HepG2 (cell line): ENCODE measurements around the gene FZD7. TPM values are rescaled to one million over a fixed set of nuclear protein-coding genes. Genes with fewer than 3 reads are reported as not detected.

Source experiments
- ATAC-seq: fragments of 200-7000 bp; cut with Tn5 transposase; 3 replicates; pipeline ENCODE4 v1.9.1; 2020; ENCODE audit warnings: mild to moderate bottlenecking, moderate library complexity
- BruUV-seq: library from RNA; stranded (reverse); fragments of 400-500 nt; replicated peaks from 2 replicates; lab custom pipeline; 2021; lab: Mats Ljungman, UMichigan
- CTCF ChIA-PET: fragments of 300-600 bp; formaldehyde crosslinking; extraction: SDS; loops from one replicate; lab custom pipeline; 2021; ENCODE audit warnings: low total read pairs, inconsistent platforms, low intra/inter-chr PET ratio; lab: Yijun Ruan, JAX
- POLR2A ChIA-PET: fragments of 350-600 bp; sonication (Branson Sonifier 250); formaldehyde crosslinking; loops from one replicate; lab custom pipeline; 2020; ENCODE audit warnings: antibody characterized with exemption, inconsistent platforms; lab: Yijun Ruan, JAX
- DNase-seq: peaks from one replicate; pipeline ENCODE4 v3.0.0-alpha.2; 2015; ENCODE audit warnings: low spot score
- FAIRE-seq: peaks from 3 replicates; lab custom pipeline; 2011; peaks lifted over from hg19 to GRCh38; lab: Jason Lieb, UNC
- H2AFZ ChIP-seq: one replicate; pipeline ENCODE4 v1.6.1; 2011; ENCODE audit warnings: low read length, inconsistent platforms
- H3K27ac ChIP-seq: fragments of 300-600 bp; 3 replicates; pipeline ENCODE4 v1.8.0; 2011; ENCODE audit warnings: mixed run types, mild to moderate bottlenecking, mixed read lengths, low read length, inconsistent platforms; ENCODE audit not compliant: insufficient read depth; ENCODE audit errors: extremely low read length
- H3K27me3 ChIP-seq, 2 experiments: fragments of 200-600 bp in 1 of 2; 2 replicates in 1 of 2; 3 replicates in 1 of 2; pipeline versions ENCODE4 v1.6.0 to v1.8.0; 2011; ENCODE audit warnings: low read length in 2 of 2, mild to moderate bottlenecking in 2 of 2, moderate library complexity in 2 of 2, inconsistent platforms in 1 of 2; ENCODE audit not compliant: insufficient read depth in 2 of 2, control insufficient read depth in 1 of 2
- H3K36me3 ChIP-seq, 2 experiments: fragments of 200-600 bp in 1 of 2; replicated peaks in 1 of 2; 2 replicates in 1 of 2; 3 replicates in 1 of 2; pipeline versions ENCODE4 v1.5.1 to v1.8.0; 2011; ENCODE audit warnings: low read length in 2 of 2, inconsistent platforms in 1 of 2; ENCODE audit not compliant: insufficient read depth in 2 of 2, control insufficient read depth in 1 of 2
- H3K4me1 ChIP-seq: 2 replicates; pipeline ENCODE4 v1.5.1; 2012; ENCODE audit warnings: low read length, inconsistent platforms; ENCODE audit not compliant: insufficient read depth
- H3K4me2 ChIP-seq: 2 replicates; pipeline ENCODE4 v1.6.0; 2011; ENCODE audit warnings: low read depth, low read length, inconsistent platforms
- H3K4me3 ChIP-seq, 3 experiments: fragments of 200-600 bp in 1 of 3; sonication (generic), shearing (Covaris generic) in 1 of 3; replicated peaks in 1 of 3; 2 replicates each; pipeline ENCODE4 v1.5.1; 2011 to 2016; ENCODE audit warnings: low read length in 3 of 3, inconsistent platforms in 2 of 3, low read depth in 2 of 3, mild to moderate bottlenecking in 2 of 3, control low read depth in 1 of 3, mixed read lengths in 1 of 3; ENCODE audit not compliant: insufficient read depth in 1 of 3
- H3K79me2 ChIP-seq: one replicate; pipeline ENCODE4 v1.6.1; 2011; ENCODE audit warnings: low read length, inconsistent platforms; ENCODE audit not compliant: insufficient read depth
- H3K9ac ChIP-seq: 2 replicates; pipeline ENCODE4 v1.6.0; 2011; ENCODE audit warnings: mild to moderate bottlenecking, low read depth, low read length, inconsistent platforms; ENCODE audit not compliant: insufficient read depth
- H3K9me3 ChIP-seq: 2 replicates; pipeline ENCODE4 v1.5.1; 2012; ENCODE audit warnings: mild to moderate bottlenecking, low read length
- H4K20me1 ChIP-seq: 2 replicates; pipeline ENCODE4 v1.6.0; 2011; ENCODE audit warnings: inconsistent platforms, mild to moderate bottlenecking, low read length, moderate library complexity; ENCODE audit not compliant: insufficient read depth
- EHMT2 ChIP-seq: fragments of 200-600 bp; sonication (generic); IDR thresholded peaks from 2 replicates; pipeline ENCODE4 v1.7.0; 2017; ENCODE audit warnings: antibody characterized with exemption, low read depth, low read length, borderline replicate concordance
- ETV5 ChIP-seq: IDR thresholded peaks from 2 replicates; pipeline ENCODE4 v1.6.1; 2018; ENCODE audit warnings: missing biosample characterization, missing genetic modification reagents, inconsistent platforms, borderline replicate concordance
- IKZF5 ChIP-seq: IDR thresholded peaks from 2 replicates; pipeline ENCODE4 v1.6.1; 2018; ENCODE audit warnings: missing genetic modification reagents, mild to moderate bottlenecking, missing compliant biosample characterization
- MTA1 ChIP-seq: sonication (generic); formaldehyde crosslinking; IDR thresholded peaks from 2 replicates; pipeline ENCODE4 v1.4.0; 2020; ENCODE audit warnings: missing genetic modification reagents, mild to moderate bottlenecking, borderline replicate concordance
- PRDM15 ChIP-seq: sonication (generic); formaldehyde crosslinking; IDR thresholded peaks from 2 replicates; pipeline ENCODE4 v1.4.0; 2020; ENCODE audit warnings: missing genetic modification reagents
- SMARCC2 ChIP-seq: fragments of 450-650 bp; IDR thresholded peaks from 2 replicates; pipeline ENCODE4 v1.6.1; 2017; ENCODE audit warnings: antibody characterized with exemption, mild to moderate bottlenecking
- ZBTB34 ChIP-seq: sonication (generic); formaldehyde crosslinking; IDR thresholded peaks from 2 replicates; pipeline ENCODE4 v1.8.0; 2022; ENCODE audit warnings: mild to moderate bottlenecking, missing genetic modification reagents
- ZNF263 ChIP-seq: sonication (generic); formaldehyde crosslinking; IDR thresholded peaks from 2 replicates; pipeline ENCODE4 v1.4.0; 2020; ENCODE audit warnings: missing genetic modification reagents
- WGBS: methylation state at CpG from one replicate; pipeline ENCODE4 v1.1.6; 2017; ENCODE audit warnings: low lambda C conversion rate; 5-methylcytosine and 5-hydroxymethylcytosine counted together
- in situ Hi-C: cut with HindIII; loops from 2 replicates; pipeline ENCODE4 v1.10.0; 2017; ENCODE audit warnings: low pct_unique_long_range_greater_than_20kb; ENCODE audit not compliant: extremely low pct_ligation_motif_present
- intact Hi-C: fragments of 100-400 bp; cut with micrococcal nuclease; formaldehyde crosslinking; loops from one replicate; pipeline ENCODE4 v1.10.0; 2022; ENCODE audit not compliant: unreplicated experiment
- polyA plus RNA-seq, 8 experiments: library from polyadenylated mRNA; depleted of rRNA in 3 of 8; stranded (reverse) in 7 of 8; unstranded in 1 of 8; fragments of >200 nt; fragmentation: Illumina TruSeq in 4 of 8; extraction: Trizol in 4 of 8; gene quantifications; 2 replicates each; pipeline versions ENCODE4 v1.2.1 to v1.2.3, GENCODE V29; 2011 to 2016; ENCODE audit warnings: low read depth in 4 of 8, missing spikeins in 1 of 8, mixed read lengths in 1 of 8; ENCODE audit not compliant: insufficient read depth in 1 of 8
- total RNA-seq, 5 experiments: library from RNA; depleted of rRNA; stranded (reverse); fragments of >200 nt; fragmentation: Illumina TruSeq; extraction: Trizol; gene quantifications; 2 replicates each; pipeline ENCODE4 v1.2.3, GENCODE V29; 2016; ENCODE audit warnings: low read depth in 1 of 5
- TF ChIP-seq, protein P1 (sequence below): sonication (generic); formaldehyde crosslinking; IDR thresholded peaks from 2 replicates; pipeline ENCODE4 v1.4.0; 2020; ENCODE audit warnings: mild to moderate bottlenecking, missing genetic modification reagents
- TF ChIP-seq, protein P2 (sequence below): IDR thresholded peaks from 2 replicates; pipeline ENCODE4 v1.6.1; 2016; ENCODE audit warnings: mild to moderate bottlenecking, missing biosample characterization, missing genetic modification reagents
- TF ChIP-seq, protein P3 (sequence below): sonication (generic); formaldehyde crosslinking; IDR thresholded peaks from 2 replicates; pipeline ENCODE4 v1.4.0; 2020; ENCODE audit warnings: missing genetic modification reagents

FZD7 gene
- total and polyA plus RNA-seq, 2 of the 13 experiments (the other 11 are each of a cell fraction or from before 2014, with no cell fraction given) = 0.13 to 0.38 TPM

DNA sequence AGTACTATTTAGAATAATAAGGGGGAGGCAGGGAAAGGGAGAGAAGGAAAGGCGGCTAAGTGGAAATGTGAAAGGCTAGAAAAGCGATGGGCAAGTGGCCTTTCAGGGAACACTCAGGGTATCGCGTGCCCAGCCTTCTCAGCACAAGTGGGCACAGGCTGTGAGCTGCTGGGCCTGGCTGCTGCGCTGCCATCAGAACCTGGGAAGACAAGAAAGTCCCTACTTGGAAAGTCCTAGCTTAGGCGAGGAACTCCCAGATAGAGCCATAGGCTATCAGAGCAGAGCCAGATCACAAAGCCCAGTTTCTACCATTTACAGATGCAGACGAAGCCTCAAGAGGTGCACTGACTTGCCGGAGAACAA, 9.8 kb upstream of the FZD7 start:
- Histone ChIP-seq H3K9ac (no peak overlapping the region), H3K4me2 (no peak overlapping the region), H4K20me1 (no peaks in the 10 kb centered on the region), H3K9me3 (no peaks in the 10 kb centered on the region), H3K27ac (no peak overlapping the region), H3K36me3 (no peaks in the 10 kb centered on the region), H3K79me2 (no peaks in the 10 kb centered on the region), H3K27me3 (peaks cover 4 to 13% of the 10 kb centered on the region in 2 experiments; a peak in 3 of 5 replicates), H3K4me1 (no peaks in the 10 kb centered on the region), H2AFZ (no peak overlapping the region), H3K4me3 (no peak overlapping the region)
- DNase-seq = no peak
- ATAC-seq = no peak
- no TSS peak for BruUV-seq
- POLR2A ChIA-PET = no interaction called here
- WGBS = 51% methylated on average over 8 of the region's 8 CpGs
- no peak for FAIRE-seq
- CTCF ChIA-PET = no interaction called here
- intact Hi-C loops (no loop called here), in situ Hi-C loops (no loop called here)
- TF ChIP-seq, protein P1, sequence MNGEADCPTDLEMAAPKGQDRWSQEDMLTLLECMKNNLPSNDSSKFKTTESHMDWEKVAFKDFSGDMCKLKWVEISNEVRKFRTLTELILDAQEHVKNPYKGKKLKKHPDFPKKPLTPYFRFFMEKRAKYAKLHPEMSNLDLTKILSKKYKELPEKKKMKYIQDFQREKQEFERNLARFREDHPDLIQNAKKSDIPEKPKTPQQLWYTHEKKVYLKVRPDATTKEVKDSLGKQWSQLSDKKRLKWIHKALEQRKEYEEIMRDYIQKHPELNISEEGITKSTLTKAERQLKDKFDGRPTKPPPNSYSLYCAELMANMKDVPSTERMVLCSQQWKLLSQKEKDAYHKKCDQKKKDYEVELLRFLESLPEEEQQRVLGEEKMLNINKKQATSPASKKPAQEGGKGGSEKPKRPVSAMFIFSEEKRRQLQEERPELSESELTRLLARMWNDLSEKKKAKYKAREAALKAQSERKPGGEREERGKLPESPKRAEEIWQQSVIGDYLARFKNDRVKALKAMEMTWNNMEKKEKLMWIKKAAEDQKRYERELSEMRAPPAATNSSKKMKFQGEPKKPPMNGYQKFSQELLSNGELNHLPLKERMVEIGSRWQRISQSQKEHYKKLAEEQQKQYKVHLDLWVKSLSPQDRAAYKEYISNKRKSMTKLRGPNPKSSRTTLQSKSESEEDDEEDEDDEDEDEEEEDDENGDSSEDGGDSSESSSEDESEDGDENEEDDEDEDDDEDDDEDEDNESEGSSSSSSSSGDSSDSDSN (CRISPR knock-in tag) = no peak
- TF ChIP-seq MTA1 (CRISPR knock-in tag) (no peak), ZBTB34 (CRISPR knock-in tag) (no peak), EHMT2 (no peak), SMARCC2 (no peak), ZNF263 (CRISPR knock-in tag) (no peak), PRDM15 (CRISPR knock-in tag) (no peak), ETV5 (no peak), IKZF5 (CRISPR knock-in tag) (no peak)
- TF ChIP-seq, protein P2, sequence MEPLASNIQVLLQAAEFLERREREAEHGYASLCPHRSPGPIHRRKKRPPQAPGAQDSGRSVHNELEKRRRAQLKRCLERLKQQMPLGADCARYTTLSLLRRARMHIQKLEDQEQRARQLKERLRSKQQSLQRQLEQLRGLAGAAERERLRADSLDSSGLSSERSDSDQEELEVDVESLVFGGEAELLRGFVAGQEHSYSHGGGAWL (CRISPR knock-in tag) = no peak
- TF ChIP-seq, protein P3, sequence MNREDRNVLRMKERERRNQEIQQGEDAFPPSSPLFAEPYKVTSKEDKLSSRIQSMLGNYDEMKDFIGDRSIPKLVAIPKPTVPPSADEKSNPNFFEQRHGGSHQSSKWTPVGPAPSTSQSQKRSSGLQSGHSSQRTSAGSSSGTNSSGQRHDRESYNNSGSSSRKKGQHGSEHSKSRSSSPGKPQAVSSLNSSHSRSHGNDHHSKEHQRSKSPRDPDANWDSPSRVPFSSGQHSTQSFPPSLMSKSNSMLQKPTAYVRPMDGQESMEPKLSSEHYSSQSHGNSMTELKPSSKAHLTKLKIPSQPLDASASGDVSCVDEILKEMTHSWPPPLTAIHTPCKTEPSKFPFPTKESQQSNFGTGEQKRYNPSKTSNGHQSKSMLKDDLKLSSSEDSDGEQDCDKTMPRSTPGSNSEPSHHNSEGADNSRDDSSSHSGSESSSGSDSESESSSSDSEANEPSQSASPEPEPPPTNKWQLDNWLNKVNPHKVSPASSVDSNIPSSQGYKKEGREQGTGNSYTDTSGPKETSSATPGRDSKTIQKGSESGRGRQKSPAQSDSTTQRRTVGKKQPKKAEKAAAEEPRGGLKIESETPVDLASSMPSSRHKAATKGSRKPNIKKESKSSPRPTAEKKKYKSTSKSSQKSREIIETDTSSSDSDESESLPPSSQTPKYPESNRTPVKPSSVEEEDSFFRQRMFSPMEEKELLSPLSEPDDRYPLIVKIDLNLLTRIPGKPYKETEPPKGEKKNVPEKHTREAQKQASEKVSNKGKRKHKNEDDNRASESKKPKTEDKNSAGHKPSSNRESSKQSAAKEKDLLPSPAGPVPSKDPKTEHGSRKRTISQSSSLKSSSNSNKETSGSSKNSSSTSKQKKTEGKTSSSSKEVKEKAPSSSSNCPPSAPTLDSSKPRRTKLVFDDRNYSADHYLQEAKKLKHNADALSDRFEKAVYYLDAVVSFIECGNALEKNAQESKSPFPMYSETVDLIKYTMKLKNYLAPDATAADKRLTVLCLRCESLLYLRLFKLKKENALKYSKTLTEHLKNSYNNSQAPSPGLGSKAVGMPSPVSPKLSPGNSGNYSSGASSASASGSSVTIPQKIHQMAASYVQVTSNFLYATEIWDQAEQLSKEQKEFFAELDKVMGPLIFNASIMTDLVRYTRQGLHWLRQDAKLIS (CRISPR knock-in tag) = no peak
